CD4-positive, alpha-beta T cell treated with Interleukin-21 for 1 hour (primary cell): ENCODE results near the gene CECR2.

ENCODE experiments used
- DNase-seq: peaks from one replicate; pipeline ENCODE4 v3.0.0-alpha.2; 2020

CECR2 gene

DNA sequence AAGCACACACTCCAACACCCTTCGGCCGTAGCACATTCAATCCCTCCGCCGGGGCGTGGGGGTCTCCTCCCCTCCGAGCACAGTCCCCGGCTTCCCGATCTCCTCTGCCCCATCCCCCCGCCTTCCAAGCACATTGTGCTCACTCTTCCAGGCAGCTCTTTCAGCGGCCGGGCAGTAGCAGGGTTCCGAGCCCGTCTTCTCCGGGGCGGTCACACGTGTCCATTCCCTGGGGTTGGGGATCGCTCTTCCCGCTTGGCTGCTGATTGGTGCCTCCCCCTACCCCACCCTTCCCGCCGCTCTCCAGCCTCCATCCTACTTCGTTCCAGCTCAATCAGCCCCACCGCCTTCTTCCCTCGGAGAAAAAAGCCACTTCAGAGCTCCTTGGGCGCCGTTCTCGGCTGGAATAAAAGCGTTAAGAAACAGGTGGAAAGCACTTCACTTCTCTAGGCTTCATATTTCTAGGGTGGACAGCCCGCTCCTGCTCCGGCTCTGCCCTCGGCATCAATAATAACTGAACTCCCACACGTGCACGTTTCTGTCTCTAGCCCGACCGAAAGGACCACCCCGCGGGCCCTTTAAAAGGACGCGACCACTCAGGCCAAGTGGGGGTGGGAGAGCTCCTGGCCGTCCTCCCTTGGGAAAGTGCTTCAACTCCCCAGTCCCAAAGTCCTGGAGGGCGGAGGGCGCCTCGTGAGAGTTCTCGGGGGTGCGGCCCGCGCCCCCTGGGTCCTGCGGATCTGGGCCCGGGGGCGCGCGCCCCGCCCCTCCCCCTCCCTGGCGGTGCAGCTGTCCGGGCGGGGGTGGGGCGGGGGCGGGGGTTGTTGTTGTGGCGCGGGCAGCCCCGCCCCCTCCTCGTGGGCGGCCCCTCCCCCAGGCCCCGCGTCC is 464 bp upstream of the CECR2 start:
- no peak for DNase-seq

DNA sequence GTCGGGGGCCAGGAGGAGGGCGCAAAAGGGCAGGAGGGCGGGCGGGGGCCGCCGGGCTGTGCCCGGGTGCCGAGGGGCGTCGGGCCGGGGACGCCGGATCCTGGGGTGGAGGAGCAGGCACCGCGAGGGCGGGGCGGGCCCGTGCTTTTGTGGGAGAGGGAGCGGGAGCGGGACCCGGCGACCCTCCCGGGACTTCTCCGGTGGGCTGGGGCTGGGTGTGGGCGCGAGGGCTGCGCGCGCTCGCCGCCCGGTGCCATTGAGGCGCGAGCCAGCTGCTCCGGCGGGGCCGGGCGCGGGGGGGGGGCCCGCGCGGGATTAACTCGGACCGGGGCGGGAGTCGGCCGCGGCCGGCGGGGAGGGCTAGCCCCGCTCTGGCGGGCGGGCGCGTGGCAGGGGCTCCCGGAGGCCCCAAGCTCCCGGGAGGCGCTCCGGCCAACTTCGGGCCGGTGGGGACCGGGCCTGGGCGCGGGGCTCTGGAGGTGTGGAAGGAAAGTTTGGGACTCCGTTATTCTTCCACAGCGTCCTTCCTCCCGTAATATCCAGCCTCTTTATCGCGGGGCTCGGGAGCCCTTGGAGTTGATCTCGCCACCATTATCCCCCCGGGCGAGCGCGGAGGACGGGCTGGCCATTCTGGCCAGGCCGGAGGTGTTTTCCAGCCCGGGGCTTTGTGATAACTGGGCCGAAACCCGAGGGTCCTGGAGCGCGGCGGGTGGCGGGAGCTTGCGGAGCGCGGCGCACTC is 936 bp downstream of the CECR2 start:
- DNase-seq = no peak

DNA sequence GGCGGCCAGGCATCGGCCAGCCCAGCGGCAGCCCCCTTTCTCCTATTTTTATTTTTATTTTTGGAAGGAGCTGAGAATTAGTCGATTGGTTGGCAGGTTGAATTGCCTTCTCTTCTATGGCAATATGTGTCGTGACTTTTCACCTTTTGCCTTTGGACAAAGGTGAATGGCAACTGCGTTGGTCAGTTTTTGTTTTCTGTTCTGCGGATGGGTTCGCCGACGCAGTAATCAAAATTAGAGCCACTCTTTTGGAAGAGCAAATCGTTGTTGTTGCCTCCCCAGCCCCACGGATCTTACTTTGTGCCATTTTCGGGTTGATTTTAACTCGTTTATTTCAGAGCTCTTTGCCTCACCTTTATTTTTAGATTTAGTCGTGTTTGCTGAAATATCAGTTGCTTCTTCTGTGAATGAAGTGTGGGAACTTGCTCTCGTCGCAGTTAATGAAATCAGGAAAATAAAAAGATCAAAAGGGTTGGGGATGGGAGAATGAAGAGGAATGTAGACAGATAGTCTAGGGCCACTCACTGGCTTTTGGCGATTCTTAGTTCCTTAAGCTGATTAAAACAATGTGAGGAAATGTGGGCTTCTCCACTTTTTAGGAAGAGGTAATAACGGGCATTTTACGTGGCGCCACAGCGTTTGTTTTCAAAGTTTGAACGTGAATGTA is 1.6 kb downstream of the CECR2 start:
- no peak for DNase-seq

DNA sequence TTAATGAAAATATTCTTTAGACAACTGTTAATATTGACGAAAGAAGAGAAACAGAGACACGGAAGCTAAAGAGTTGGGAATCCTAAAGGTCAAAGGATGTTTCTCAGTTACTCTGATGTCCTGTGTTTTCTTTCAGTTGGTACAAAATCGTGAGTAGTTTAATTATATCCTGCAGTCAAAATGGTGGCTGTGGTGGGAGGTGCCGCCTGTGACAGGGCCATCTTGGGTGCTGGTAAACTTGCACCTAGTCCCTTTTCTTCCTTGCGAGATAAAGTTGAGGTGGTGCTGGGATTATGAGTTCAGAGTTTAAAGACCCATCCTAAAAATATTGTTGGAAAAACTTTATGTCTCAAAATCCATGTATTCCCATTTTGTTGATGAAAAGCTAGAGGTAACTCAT is 2.2 kb downstream of the CECR2 start:
- no peak for DNase-seq

DNA sequence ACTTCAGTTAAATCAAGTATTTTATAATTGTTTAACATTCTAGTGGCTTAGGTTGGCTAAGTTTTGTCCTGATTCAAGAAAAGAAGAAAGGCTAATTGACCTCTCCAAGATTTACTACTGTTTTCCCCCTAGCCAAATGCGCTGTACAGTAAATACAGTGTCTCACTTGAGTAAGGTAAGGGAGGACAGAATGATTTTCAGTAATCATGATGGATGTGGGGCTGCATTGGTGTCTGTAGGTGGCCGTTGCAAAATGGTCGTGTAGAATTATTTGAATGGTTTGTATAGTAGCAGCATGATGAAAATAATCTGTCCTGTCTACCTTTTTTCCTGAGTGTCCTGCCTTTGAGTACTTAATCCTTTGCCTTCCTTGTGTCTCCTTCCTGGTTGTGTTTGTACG is 4.6 kb downstream of the CECR2 start:
- no peak for DNase-seq

DNA sequence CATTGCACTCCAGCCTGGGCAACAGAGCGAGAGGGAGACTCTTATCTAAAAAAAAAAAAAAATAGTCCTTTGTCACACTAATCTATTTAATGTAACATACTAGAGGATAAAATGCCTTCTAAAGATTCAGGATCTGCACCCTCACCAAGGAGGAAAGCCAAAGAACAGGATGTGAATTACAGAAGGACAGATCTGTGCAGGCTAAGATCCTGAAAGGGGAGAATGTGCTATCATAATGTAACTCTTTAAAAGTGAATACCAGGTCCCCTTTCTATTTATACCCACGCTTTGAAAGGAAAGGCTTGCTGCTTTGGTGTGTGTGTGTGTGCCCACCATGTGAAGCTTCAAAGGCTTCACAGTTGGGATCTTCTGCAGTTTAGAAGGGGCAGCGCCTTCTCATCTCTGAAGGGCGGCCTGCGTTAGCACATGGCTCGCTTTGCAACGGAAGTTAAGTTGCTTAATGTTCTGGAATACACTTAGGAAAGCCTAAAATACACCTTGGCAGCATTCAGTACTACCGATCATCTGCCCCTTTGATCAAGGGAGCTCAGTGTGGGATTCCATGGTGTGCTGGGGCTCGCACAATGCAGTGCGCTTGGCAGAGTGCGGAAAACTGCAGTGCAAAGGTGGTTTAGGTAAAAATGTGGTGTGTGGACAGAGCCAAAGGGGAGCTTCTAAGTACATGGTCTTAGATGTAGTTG is 6.8 kb downstream of the CECR2 start:
- no peak for DNase-seq

DNA sequence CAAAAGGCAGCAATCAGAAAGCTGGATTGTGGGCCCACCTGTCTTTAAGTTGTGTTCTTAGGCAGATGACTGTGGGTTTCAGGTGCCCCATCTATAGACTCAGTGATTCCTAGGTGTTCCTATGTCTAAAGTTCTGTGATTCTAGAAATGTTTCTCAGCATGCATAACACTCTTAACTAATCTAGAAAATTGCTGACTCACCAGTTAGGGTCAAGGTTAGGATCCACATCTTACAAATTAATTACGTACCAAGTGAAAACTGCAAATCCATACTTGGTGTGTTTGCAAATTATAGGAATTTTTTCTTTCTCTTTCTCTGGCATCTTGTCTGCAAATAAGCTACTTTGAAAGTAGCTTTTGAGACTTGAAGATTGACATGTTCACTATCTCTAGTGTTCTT is 7.7 kb downstream of the CECR2 start:
- DNase-seq = no peak

DNA sequence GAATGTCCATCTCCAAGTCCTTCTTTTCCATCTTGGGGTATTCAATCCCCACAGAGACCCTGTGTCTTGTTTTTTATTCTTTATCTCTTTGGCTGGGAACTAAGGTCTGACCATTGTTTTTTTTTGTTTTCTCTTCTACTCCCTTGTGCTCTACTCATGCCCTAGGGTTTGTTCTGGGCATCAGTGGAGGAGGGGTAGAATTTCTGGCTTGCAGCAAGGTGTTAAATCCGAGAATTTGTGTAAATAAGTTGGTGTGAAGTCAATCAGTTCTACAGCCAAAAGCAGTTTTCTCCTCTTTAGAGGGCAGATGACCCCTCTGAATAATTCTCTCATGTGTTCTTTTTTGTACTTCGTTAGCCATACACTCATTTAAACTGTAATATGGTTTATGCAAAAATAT is 10.7 kb downstream of the CECR2 start:
- DNase-seq = no peak

DNA sequence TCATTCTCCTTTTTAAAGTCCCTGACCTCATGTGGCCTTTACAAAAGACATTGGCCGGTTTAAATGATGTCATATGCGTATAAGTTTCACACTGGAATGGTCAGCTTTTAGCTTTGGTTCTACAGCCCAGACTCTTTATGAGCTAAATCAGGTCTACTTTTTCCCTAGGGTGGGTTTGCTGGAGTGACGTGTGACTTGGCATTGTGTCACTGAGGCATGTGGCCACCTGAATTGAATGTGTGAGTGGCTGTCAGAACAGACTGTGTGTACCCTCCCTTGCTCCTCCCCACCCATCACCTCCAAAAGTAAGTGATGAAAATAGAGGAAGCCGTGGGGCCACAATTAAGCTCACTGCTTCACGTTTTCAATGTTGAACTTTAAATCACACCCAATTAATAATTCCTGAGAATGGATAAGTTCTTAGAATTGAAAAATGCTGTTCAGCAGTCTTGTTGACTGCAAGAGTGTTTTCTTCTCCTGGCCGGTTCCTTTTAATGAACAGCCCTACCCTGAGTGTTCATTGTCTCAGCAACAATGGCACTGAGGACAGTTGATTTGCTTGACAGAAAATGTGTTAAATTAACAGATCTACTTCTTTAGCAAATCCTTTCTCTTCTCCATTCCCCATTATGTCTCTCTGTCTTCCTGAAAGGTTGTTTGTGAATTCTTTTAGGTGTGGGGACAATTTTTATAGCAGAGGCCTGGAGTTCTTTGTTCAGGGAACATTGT is 11.3 kb downstream of the CECR2 start:
- no peak for DNase-seq

DNA sequence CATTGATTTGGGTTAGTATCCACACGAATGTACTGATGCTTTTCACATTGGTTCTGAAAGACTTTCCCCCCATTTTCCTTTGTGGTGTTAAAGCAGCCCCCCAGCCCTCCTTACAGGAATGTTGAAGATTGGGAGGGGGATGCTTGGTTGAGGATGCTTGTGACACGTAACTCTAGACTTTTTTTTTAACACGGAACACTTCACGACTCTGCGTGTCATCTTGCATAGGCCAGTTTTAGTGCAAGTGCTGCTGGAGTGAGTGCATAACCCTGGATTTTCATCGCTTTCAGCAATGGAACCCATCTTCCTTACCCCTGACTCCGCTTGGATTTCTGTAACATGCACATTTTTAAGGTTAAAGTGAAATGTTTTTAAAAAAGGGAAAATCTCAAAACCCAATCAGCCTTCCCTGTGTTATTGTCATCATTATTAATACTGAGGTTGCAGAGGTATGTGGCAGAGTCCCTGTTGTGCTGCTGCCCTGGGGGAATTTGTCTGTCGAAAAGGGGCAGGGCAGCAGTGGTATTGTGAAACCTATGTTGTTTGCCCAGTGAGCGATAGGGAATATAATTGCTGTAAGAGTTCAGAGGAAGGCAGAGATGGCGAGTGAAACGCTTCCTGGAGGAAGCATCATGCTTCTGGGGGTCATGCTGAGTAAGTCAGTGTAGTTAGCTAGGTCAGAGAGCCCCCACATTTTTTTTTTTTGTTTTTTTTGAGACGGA is 12.1 kb downstream of the CECR2 start:
- no peak for DNase-seq

DNA sequence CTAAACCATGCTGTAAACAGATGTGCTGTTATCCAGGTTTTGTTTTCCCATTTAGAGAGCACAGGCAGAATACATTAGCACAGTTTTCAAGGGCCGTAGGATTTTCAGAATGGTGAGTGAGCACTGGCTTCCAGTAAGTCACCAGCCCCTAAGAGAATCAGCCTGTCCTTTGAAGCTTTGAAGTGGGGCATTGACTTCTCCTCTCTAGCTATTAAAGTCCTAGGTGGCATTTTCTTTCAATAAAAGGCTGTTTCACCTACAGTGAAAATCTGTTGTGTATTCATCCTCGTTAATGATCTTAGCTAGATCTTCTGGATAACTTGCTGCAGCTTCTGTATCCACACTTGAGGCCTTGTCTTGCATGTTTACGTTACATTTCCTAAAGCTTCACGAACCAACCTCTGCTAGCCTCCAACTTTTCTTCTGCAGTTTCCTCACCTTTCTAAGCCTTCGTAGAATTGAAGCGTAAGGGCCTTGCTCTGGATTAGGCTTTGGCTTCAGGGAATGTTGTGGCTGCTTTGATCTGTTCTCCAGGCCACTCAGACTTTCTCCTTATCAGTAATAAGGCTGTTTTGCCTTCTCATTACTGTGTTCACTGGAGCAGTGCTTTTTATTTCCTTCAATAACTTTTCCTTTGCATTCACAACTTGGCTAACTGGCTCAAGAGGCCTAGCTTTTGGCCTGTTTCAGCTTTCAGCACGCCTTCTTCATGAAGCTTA is 15.5 kb downstream of the CECR2 start:
- DNase-seq = no peak

DNA sequence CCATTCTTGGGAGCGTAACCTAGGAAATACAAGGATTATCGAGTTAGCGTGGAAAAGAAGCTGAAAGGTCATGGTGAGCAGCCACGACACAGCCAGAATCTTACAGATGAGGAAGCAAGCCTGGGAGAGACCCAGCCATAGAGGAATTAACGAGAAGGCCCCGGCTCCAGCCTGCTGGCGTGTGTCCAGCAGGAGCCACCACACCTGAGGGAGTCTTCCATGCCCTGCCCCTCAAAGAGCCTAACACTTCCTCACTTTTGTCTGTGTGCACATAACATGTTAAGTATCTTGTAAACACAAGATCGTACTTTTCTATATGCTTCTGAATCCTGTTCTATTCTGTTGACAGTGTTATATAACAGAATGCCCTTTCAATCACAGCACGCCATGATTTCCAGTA is 18.1 kb downstream of the CECR2 start:
- no peak for DNase-seq

DNA sequence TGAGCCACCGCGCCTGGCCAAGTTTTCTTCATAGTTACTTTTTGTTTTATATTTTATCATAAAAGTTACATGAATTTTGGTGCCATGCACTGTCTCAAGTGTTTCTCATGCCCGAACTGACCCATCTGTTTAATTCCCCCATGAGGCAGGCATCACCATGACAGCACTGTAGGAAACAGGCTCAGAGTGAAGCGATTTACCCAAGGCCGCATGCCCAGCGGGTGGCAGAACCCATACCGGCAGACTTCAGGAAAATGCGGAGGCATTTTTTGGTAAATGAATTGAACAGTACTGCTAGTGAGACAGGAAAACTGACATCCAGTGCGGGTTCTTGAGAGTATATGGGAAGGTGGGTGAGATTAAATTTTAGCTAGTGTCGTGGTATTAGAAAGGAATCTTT is 19.0 kb downstream of the CECR2 start:
- DNase-seq = no peak

DNA sequence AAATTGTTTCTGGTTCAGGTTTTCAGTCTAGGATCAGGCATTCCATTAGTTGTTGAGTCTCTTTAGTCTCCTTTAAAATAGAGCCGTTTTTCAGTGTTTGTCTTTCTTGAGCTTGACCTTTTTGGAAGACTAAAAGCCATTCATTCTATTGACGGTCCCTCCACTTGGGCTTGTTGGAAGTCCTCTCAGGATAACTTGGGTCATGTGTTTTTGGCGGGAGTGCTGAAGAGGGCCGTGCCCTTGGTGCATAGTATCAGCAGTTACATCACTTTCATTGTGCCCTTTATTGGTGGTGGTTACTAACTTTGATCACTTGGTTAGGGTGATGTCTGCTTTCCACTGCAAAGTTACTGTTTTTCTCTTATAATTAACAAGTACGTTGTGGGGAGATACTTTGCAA is 20.8 kb downstream of the CECR2 start:
- no peak for DNase-seq

DNA sequence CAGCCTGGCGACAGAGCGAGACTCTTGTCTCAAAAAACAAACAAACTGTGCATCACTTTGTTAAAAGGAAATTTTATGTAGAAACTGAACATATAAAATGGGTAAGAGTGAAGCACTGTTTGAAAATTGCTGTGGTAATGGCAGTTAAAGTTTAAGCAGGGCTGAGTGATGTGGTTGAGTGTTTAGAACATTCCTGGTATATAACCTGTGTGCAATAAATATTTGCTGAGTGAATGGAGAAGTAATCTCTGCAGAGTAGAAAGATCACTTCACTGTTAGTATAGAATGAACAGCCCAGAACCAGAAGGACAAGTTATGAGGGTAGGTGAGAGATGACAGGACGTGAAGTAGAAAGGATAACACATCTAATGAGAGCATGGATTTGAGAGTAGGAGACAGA is 27.3 kb downstream of the CECR2 start:
- no peak for DNase-seq

DNA sequence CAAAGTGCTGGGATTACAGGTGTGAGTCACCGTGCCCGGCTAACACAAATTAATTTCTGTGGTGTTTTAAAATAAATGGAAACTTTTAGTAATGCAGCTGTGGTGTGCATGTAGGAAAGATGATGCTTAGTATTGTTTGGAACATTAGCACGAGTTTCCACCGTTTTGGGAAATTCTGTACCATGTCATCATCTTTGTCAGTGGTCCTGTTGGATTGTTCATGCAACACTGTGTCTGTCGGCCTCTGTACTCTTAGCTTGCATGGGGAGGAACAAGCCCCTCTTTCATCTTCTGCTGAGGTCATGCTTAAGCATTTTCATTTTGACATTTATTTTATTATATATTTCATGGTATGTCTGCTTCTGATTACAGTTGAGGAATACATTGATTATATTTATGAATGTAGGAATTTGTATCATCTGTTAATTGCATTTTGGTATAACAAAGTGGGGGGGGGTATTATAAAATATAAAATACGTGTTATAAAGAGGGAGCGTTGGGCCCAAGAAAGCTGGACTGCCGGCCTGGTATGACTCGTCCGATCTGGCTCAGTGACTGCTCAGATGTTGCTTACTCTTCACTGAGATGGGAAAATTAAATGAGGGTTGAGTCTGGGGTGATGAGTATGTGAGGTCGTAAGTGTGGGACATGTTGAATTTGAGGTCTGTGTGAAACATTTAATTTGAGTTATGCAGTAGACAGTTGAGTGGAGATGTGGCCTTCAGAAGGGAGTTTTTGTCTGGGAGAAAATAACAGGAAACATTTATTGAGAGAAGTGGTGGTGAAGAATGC is 28.7 kb downstream of the CECR2 start:
- no peak for DNase-seq

DNA sequence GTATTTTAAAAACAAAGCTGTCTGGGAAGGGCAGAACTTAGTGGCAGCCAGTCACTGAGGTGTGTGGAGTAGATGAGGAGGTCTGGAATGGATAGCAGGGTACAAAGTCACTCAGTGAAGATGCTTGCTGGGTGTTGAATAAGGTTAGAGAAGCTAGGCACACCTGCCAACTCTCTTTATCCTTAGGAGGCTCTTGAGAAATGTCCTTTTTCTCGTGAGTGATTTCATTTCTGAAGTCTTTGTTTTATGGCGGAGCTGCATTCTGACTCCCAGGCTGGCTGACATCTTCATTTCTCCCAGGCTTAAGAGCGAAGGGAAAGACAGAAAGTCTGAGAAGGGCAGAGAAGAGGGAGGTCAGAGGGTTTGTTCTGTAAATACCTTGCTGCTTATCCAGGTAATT is 31.0 kb downstream of the CECR2 start:
- no peak for DNase-seq

DNA sequence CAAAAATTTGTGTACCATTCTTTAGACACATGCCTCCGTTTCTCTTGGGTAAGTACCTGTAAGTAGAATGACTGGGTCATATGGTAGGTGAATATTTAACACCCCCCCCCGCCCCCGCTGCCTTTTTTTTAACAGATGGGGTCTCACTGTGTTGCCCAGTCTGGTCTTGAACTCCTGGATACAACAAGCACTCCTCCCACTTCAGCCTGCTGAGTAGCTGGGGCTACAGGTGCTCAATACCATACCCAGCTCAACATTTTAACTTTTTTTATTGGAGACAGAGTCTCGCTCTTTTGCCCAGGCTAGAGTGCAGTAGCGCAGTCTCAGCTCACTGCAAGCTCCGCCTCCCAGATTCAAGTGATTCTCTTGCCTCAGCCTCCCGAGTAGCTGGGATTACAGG is 32.5 kb downstream of the CECR2 start:
- no peak for DNase-seq

DNA sequence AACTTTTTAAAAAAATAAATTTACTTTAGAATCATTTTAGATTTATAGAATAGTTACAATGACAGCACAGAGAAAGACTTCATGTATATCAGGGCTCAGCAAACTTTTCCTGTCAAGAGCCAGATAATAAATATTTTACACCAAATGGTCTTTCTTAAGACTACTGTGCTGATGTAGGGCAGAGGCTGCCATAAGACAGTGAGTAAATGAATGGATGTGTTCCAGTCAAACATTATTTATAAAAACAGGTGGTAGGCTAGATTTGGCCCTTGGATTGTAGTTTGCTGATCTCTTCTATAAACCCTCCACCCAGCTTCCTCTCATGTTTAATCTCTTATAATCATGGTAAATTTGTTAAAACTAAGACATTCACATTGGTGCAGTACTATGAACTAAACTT is 33.0 kb downstream of the CECR2 start:
- DNase-seq = no peak

DNA sequence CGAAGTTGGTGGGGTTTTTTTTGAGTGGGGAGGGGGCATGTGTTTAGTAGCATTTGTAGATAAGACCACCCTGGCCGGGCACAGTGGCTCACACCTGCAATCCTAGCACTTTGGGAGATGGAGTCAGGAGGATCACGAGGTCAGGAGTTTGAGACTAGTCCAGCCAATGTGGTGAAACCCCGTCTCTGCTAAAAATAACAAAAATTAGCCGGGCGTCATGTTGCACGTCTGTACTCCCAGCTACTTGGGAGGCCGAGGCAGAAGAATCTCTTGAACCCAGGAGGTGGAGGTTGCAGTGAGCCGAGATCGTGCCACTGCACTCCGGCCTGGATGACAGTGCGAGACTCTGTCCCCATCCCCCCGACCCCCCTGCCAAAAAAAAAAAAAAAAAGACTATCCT is 34.6 kb downstream of the CECR2 start:
- no peak for DNase-seq
